Activated CD4-positive, alpha-beta T cell treated with anti-CD3 and anti-CD28 coated beads for 1 hour (primary cell): ENCODE data around the gene NEDD4L.

Source experiments
- DNase-seq: peaks from one replicate; pipeline ENCODE4 v3.0.0-alpha.2; 2020

Gene NEDD4L

DNA sequence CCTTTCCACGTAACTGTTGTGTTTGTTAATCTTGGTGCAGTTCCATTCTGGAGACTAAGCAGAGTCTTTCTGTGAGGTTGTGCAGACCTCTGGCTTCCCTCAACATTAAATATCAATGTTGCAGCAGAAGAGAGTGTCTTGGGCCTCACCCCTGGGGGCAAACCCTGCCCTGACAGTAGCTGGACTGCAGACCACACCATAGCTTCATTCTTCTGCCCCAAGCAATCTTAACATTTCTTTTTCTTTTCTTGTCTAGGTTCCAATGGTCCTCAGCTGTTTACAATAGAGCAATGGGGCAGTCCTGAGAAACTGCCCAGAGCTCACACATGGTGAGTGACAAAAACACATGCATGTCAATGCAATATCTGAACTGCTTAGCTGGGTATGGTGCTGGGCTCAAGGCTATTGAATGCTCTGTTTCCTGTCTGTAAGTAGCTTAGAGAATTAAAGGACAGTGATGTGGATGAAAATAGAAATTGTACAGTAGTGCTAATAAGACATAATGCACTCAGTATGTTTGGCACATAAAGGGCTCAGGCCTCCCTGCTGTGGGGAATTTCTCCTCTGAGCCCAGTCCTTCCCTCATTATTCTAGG, 347.3 kb downstream of the NEDD4L start:
- no peak for DNase-seq

DNA sequence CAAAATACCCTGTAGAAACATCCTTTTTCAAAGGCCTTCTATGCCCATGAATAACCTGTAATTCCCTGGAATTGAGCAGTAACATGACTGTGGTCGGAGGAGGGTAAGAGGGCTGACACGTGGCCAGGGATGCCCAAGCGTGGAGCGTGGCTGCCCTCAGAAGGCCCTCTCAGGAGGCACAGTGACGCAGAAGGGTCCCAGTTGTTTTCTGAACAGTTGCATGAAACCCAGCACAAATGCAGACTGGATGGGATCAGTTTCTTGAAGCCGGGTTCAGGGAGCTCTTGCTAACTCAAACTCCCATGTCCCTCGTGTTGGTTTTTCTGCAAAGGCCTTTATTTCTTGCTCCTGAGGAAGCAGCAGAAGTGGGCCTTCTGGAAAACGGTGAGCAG, 347.9 kb downstream of the NEDD4L start:
- no peak for DNase-seq

DNA sequence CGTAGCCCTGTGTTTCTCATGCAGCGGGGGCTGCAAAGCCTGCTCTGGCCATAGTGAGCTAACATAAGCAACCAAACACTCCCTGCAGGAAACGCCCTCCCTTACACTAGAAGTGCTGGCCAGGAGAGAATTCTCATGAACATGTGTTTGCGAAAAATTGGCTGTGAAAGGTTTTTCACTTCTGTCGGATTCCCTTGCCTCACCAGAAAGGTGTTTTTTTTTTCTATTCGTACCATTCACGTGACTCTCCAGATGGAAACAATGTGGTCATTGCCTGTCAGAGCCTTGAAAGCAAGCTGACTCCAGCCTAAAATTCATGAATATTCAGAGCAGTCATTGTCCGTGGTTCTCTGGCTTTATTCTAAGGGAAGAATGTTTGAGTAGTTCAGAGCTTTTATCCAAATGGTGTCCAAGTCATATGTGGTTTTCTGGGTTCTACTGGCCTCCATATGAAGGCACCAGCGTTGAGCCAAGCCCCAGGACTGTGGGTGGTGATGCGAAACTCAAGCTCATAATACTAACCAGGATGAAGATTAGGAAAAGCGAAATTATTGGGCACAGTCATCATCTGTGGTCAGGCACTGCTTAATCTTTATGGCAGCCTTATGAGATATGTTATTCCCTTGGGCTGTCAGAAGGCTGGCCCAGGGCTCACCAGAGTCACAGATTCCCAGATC, 348.4 kb downstream of the NEDD4L start:
- DNase-seq, result no peak

DNA sequence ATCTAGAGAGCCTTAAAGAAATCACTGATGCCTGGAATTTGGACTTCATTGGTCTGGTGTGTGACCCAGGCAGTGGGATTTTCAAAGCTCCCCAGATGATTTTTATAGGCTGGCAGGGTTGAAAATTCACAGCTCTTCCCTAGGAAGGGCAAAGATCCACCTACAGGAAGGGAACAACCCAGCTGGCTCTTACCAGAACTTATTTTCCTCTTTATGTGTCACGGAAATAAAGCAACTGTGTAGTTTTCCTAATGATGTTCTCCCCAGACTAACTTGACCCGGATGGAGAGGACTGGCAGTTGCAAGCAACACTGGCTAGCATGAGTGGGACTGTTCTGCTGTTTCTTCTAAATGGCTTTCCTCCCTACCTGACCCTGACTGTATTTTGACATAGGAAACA, 349.3 kb downstream of the NEDD4L start:
- no peak for DNase-seq

DNA sequence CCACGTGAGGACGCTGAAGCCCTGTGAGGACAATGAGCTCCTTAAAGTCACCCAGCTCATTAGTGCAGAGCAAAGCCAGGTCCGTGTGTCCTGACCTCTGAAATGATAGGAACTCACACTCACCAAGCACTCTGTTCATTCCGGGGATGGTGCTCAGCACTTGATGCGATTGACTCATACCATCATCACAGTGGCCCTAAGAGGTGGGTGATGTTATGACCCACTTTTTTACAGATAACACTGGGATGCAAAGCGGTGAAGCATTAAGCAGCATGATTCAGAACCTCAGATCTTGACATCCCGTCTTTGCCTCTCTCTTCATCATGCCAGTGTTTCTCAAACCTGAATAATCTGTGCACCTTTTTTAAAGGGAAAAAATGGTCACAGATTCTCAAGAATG, 350.0 kb downstream of the NEDD4L start:
- no peak for DNase-seq

DNA sequence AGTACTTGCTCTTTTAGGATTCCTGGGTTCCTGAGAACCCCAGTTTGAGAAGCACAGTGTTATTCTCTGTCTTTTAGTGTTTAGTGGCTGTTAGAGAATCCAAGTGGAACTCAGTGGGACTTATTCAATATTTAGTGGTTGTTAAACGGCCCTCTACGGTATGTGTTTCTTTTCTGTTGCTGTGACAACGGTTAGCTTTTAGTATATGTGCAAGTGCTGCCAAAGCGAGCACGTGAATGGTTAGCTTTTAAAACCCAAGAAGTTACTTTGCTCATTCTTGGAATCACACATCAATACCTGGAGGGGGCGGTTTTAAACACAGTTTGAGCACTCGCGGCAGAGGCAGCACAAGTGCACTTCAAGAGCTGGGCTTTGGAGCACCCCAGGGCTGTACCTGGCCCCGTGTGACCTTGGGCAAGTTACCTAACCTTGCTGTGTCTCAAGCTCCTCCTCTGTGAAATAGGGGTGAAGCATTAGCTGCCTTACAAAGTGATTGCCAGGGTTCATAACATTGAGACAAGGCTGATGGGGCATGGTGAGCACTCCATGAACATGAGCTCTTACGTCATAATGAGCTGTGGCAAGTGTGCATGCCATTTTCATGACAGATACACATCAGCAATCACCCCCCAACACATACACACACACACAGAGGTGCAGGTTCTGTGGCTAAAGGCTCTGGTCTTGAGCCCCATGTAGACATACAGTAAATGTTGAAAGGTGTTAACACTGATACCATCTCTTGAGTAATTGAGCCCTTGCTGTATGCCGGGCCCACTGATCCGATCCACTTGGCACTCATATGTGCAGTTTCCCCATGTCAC, 350.8 kb downstream of the NEDD4L start:
- DNase-seq, result no peak

DNA sequence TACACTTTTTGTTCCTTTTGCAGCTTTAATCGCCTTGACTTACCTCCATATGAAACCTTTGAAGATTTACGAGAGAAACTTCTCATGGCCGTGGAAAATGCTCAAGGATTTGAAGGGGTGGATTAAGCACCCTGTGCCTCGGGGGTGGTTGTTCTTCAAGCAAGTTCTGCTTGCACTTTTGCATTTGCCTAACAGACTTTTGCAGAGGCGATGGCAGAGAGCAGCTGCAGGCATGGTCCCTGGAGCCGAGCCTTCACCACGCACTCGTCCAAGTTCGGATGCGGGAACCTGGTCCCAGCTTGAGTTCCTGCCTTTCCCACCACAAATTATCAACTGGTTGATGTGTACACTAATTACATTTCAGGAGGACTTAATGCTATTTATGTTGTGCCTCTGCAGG, 352.1 kb downstream of the NEDD4L start:
- no peak for DNase-seq

DNA sequence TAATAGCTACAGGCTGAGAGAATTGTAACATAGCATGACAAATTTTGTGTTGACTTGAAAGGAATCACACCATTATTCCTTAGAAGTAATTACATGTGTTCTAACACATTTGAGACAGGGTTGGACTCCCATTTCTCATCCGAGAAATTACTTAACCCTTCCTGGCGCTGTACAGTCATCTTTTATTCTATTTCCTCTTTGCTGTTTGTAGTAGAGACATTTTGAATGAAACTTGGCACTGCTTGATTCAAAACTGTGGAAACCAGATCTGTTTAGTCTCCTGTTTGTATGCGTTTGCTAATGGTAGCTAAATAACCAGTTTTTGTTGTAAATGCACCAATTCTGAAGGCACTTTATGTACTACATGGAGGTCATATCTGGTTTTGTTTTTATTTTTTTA, 352.9 kb downstream of the NEDD4L start:
- DNase-seq, result no peak

DNA sequence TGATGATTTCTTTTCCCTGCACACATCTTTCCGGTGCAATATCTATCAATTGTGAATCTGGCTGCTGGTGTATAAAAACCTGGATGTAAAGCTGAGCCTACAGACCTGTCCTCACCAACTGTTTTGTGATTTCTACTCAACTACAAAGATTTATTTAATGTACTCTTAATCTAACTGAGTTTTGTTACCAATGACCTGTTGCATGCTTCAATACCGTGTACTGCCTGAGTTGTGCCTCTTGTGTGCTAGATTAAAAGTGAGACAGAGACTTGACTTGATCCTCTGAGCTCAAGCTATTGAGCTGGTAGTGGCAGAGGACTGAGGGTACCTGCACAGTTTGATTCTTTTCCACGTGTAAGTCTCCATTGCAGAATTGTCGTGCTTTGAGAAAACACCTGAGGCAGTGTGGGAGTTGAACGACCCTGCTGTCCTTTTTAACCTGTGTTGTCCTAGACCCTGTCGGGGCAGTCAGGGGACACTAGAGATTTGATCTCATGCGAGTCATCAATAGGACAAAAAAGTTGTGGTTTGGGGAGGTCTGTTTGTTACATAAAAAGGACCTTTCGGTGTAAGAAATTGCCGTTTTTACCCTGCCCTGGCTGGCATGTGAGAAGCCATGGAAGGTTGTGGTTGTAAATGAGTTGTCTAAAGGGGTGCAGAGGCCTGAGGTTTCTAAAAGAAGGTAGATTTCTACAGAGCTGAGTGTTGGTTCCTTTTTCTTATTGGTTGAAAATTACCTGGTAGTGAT, 353.5 kb downstream of the NEDD4L start:
- no peak for DNase-seq

DNA sequence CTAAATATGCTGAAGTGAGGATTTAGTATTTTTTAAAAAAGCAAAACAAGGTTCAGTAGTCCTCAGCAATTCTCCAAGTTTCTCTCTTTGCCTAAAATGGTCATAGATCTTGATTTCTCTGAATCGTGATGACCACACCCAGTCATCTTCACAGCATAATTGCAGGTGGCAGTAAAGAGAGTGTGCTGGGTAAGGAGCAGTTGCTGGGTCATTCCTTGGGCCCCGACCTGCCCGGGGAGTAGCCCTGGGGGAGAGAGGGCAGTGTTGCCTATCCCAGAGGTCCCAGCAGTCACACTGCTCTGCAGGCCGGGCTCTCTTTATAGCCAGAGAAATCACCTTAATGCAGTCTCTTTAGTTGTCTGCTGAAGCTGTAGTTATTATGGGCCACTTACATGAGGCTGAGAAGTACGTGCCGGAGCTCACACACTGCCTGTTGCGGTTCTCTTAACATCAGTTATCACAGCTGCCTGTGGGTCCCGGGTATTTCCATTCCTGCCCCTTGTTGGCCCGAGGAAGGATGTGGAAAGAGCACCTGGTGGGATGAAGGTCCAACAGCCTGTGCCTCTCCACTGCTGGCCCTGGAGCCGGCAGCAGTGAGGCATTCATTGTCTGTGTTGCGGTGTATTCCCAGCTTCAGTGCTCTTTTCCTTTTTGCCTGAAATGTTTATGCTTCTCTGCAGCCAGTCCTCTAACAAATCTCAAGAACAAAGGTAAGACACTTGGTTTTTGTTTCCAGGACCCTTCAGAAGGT, 354.8 kb downstream of the NEDD4L start:
- DNase-seq, result no peak

DNA sequence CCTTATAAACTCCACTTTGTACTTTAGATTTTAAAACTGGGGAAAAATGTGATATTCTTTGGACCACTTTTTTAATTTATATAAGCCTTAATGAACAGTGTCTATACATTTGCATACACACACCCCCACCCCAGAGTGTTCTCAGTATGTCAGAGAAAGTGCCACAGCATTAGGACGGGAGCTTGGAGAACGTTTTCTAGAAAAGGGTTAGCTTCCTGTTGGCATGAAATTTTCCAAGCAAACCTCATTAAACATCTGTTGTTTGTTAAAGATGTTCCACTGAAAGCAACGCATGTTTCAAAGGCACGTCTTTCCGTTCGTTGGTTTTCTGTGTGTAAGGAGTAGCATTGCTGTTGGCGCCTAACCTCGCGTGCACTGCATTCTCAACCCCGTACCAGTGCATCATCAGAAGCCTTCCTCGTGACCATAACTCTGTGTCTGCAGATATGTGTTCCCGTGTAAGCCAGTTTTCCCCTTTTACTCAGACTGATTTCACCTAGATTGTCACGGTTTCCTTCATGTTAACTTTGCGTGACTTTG, 356.4 kb downstream of the NEDD4L start:
- no peak for DNase-seq

DNA sequence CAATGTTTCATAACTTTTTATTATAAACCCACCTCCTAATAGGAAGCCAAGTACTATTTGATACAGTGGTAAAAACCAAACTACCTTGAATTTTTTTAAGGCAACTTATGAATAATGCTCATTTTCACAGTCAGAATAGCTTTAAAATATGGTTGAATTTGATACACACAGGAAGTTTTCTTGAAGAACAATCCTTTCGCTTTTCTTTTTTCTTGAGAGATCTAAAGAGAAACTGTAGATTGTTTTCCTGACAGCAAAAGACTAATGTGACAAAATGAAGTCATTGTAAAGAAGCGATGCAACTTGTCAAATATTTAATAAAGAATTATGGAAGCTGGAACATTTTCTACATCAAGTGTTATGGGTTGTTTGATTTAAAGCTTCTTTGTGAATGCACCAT, 357.2 kb downstream of the NEDD4L start:
- no peak for DNase-seq

DNA sequence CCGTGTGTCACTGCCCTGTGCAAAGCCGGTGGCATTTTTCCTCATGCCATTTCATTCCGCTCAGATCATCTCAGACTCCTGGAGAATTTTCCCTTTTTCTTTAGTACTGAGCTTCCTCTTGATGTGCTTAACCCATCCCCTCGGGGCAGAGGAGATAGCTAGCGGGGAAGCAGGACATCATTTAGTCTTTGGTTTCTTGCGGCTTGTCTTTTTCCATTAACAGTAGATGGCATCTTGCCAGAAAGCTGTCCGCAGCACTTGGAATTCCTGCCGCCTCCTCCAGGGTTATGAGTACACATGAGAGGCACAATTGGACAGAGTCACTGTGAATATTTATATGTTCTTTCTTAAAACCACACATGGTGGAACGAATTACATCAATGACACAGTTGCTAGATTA, 358.2 kb downstream of the NEDD4L start:
- no peak for DNase-seq

DNA sequence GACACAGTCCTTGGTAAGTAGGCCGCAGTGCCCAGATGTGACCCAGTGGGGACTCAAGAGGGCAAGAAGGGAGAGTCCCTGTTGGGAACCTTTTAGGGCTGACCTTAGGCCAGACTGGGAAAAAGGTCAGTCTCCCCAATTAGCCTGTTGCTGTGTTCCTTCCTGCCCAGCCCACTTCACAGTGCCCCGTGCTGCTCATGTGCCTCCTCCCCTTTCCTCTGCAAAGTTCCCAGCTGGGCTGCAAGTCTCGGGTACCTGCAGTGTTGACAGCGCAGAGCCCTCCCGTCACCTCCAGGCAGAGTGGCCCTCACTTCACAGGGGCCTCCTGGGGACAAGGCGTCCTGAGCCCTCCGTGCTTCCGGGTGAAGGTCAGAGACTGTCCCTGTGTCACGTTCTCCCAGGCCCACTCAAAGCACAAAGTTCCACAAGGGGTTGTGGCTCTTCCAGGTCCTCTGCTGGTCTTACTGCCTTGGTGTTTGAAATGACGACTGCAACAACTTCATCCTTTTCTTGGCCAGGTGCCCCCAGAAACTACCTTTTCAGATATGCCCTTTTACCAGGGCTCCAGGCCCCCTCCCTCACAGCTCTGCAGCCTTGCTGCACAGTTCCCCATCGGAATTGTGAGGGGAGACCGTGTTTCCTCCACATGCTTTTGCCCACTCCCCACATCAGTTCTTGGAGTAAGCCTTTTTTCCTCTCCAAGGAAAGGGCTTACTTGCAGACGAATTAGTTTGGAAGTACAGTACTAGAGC, 359.1 kb downstream of the NEDD4L start:
- DNase-seq, result no peak

DNA sequence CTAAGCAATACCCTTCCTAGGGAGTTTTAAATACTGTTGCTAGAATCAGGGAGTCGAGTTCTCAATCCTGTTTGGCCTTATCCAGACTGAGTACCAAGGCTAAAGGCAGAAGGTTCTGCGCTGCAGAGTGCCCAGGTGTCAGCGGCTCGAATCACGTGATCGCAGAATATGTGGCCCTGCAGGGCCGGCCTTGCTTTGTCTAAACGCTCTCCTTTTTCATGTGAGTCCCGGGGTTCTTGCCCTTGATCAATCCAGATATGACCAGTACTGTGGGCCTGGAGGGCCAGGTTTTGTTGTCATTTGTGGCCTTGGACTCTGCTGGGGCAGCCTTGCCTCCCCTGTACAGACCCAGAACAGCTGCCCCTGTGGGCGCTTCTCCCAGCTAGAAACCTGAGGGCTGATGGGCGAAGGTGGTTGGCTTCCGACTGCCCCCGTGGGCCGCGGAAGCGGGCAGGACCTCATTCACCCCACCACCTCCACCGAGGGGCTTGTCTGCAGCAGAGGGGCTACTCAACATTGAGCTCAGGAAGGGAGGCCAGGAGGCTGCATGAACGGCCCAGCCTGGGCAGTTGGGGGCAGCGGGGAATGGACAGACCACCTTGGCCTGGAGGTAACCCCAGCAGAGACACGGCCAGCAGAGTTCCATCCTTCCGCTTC, 359.9 kb downstream of the NEDD4L start:
- no peak for DNase-seq

DNA sequence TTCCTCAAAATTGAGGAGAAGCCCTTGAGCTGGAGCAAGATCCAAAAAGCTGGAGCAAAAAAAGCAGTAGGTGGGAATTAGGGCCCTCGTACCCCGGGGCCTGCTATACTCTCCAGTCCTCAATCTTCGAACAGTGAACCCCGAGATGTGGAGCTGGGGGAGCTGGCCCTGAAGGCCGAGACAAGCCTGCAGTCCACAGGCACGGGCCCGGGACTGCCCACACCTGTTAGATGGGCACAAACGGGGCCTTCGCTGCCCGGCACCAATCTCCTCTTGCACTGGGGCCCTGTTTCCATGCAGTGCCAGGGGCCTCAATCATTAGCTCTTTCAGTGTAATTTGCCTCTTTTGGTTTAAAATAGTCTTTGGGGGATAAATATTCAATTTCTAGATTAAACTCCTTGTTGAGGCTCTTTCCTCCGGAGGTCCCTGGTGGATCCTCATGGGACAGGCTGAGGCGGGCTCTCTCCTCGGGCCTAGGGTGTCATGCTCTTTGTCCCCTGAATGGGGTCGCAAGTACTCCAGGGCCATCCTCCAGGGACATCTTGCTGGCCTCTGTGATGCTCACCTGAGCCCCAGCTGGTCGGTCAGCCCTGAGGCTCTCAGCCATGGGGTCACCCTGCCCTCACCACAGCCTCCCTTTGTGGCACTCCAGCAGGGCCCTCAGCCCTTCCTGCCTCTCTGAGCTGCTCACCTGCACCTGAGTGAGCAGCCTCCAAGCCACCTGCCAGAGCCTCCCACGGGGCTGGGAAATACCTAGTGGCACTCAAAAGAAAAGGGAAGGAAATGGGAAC, 361.3 kb downstream of the NEDD4L start:
- DNase-seq, result no peak

DNA sequence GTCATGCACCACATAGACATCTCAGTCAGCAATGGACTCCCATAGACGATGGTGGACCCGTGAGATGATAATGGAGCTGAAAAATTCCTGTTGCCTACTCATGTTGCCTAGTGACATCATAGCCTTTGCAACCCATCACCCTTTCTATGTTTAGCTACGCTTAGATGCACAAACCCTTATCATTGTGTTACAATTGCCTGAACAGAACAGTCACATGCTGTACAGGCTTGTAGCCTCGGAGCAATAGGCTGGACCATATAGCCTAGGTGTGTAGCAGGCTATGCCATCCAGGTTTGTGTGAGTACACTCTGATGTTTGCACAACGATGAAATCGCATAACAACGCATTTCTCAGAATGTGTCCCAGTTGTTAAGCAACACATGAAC, 363.2 kb downstream of the NEDD4L start:
- no peak for DNase-seq

DNA sequence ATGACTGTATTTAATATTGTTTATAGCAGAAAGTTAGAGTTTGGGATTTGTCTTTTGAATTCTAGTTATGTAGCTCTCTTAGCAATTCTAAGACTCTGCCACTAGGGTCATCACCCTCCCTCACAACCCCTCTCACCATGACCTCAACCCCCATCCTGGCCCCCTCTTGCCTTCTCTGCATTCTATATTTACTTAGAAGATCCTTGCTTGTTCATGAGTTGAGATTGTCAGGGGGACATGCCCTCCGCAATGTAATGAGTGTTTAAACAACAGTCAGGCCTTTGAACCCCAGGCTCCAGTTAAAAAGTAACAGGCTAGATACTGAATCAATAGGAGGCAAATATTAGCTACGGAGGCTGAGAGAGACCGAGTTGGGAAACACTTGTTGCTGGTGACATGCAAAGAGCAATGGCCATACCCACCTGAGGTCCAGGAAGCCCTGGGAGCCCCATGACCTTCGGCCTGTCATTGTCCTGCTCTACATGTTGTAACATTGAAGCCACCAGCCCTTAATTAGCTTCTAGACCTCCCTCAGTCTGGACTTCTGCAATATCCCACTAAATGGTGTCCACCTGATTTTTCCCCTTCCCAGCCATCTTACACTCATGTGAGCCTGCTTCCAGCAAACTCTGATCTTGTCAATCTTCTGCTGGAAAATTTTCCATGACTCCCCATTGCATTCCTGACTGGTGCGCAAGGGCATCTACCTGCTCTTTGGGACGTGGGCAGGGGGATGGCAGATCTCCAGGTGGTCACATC, 363.8 kb downstream of the NEDD4L start:
- no peak for DNase-seq

DNA sequence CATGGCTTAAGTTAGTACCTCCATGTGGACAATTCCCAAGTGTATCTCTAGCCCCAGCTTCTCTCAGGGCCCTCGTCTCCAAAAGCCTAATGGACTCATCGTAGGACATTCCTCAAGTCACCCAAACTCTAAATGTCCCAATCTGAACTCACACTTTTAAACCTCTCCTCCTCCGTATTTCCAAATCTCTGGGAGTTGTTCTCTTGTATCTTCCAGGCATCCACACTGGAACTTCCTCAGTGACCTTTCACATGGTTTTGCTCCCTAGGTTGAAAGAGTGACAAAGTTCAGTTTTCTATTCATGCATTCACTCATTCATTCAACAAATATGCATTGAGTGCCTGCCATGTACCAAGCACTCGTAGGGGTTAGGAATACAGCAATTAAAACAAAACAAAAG, 364.6 kb downstream of the NEDD4L start:
- no peak for DNase-seq
